ENCODE data around the gene MCOLN3.

Gene MCOLN3

DNA sequence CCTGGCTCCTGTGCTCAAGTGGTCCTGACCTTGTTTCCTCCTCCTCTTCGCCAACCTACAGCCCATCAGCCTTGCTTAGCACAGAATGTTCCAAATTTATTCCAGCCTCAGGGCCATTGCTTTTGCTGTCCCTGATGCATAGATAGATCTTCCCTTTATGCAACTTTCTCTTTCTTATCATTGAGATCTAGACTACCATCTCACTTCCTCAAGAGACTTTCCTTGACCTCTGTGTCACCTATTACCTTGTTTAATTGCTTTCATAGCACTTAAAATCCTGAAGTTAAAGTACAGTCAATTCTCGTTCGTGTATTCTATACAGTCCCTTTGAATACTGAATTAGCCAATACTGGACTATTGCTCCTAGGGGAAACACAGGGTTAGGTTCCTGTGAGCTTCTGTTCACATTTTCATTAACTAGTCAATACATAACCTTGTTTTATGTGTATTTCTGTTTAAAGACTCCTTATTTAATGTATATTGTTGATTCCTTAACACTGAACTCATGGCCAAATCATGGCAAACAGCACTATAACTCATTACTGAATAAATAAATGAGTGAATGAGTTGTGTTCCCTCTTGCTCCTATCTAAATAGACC lies 26.2 kb upstream of the MCOLN3 start:
- DNase-seq, result no peak
- Histone ChIP-seq H3K4me2 (ENCODE audit: low read depth, low read length) (no peak overlapping the region), H4K20me1 (ENCODE audit: insufficient read depth, low read length) (no peaks in the 10 kb centered on the region), H3K9me2 (replicated peaks; ENCODE audit: insufficient read depth, low read length) (no peaks in the 10 kb centered on the region), H3K36me3 (replicated peaks; ENCODE audit: insufficient read depth, low read length) (no peaks in the 10 kb centered on the region), H3K27me3 (replicated peaks; ENCODE audit: insufficient read depth, low read length) (no peaks in the 10 kb centered on the region), H2AFZ (ENCODE audit: low read length) (no peak overlapping the region), H3F3A (ENCODE audit: insufficient read depth, low read length) (no peaks in the 10 kb centered on the region), H3K4me3 (ENCODE audit: low read length) (no peak overlapping the region), H3K4me1 (ENCODE audit: low read length) (no peaks in the 10 kb centered on the region), H3K9ac (ENCODE audit: low read length) (no peak overlapping the region), H3K27ac (ENCODE audit: low read length) (no peak overlapping the region), H3K9me3 (replicated peaks; ENCODE audit: insufficient read depth, low read length) (no peaks in the 10 kb centered on the region), H3K79me2 (ENCODE audit: low read length) (no peaks in the 10 kb centered on the region)
- no peak for TF ChIP-seq EZH2 (optimal IDR thresholded peaks at IDR 0.05; ENCODE audit: low read depth, low read length)
- TF ChIP-seq EZH2phosphoT487 (IDR thresholded peaks at IDR 0.05; ENCODE audit: low read length), result no peak
- TF ChIP-seq, protein P1, sequence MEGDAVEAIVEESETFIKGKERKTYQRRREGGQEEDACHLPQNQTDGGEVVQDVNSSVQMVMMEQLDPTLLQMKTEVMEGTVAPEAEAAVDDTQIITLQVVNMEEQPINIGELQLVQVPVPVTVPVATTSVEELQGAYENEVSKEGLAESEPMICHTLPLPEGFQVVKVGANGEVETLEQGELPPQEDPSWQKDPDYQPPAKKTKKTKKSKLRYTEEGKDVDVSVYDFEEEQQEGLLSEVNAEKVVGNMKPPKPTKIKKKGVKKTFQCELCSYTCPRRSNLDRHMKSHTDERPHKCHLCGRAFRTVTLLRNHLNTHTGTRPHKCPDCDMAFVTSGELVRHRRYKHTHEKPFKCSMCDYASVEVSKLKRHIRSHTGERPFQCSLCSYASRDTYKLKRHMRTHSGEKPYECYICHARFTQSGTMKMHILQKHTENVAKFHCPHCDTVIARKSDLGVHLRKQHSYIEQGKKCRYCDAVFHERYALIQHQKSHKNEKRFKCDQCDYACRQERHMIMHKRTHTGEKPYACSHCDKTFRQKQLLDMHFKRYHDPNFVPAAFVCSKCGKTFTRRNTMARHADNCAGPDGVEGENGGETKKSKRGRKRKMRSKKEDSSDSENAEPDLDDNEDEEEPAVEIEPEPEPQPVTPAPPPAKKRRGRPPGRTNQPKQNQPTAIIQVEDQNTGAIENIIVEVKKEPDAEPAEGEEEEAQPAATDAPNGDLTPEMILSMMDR (IDR thresholded peaks at IDR 0.05; ENCODE audit: low read length), result no peak

GRCh38 chr1:85070972-85071492 lies 22.7 kb upstream of the MCOLN3 start:
- H3K27ac ChIP-seq (ENCODE audit: low read length), result no peak overlapping the region
- H2AFZ ChIP-seq (ENCODE audit: low read length), result no peak overlapping the region
- no peaks in the 10 kb centered on the region for H3K4me1 ChIP-seq (ENCODE audit: low read length)
- no peaks in the 10 kb centered on the region for H3K9me3 ChIP-seq (replicated peaks; ENCODE audit: insufficient read depth, low read length)
- no peaks in the 10 kb centered on the region for H4K20me1 ChIP-seq (ENCODE audit: insufficient read depth, low read length)
- H3K36me3 ChIP-seq (replicated peaks; ENCODE audit: insufficient read depth, low read length), result no peaks in the 10 kb centered on the region
- no peaks in the 10 kb centered on the region for H3K9me2 ChIP-seq (replicated peaks; ENCODE audit: insufficient read depth, low read length)
- TF ChIP-seq EZH2 (optimal IDR thresholded peaks at IDR 0.05; ENCODE audit: low read depth, low read length), result no peak
- no peak for TF ChIP-seq EZH2phosphoT487 (IDR thresholded peaks at IDR 0.05; ENCODE audit: low read length)
- TF ChIP-seq, protein P1 (IDR thresholded peaks at IDR 0.05; ENCODE audit: low read length), result no peak
- H3F3A ChIP-seq (ENCODE audit: insufficient read depth, low read length), result no peaks in the 10 kb centered on the region
- no peak overlapping the region for H3K9ac ChIP-seq (ENCODE audit: low read length)
- no peaks in the 10 kb centered on the region for H3K27me3 ChIP-seq (replicated peaks; ENCODE audit: insufficient read depth, low read length)
- no peak for DNase-seq
- H3K4me3 ChIP-seq (ENCODE audit: low read length), result no peak overlapping the region
- no peaks in the 10 kb centered on the region for H3K79me2 ChIP-seq (ENCODE audit: low read length)
- H3K4me2 ChIP-seq (ENCODE audit: low read depth, low read length), result no peak overlapping the region

- no peaks in the 10 kb centered on the region for H3K27me3 ChIP-seq (replicated peaks; ENCODE audit: insufficient read depth, low read length)
- H3K9me3 ChIP-seq (replicated peaks; ENCODE audit: insufficient read depth, low read length), result no peaks in the 10 kb centered on the region
- H3F3A ChIP-seq (ENCODE audit: insufficient read depth, low read length), result no peaks in the 10 kb centered on the region
- no peaks in the 10 kb centered on the region for H3K79me2 ChIP-seq (ENCODE audit: low read length)
- no peak for DNase-seq
- H3K4me3 ChIP-seq (ENCODE audit: low read length), result no peak overlapping the region
- no peak overlapping the region for H2AFZ ChIP-seq (ENCODE audit: low read length)
- H3K9me2 ChIP-seq (replicated peaks; ENCODE audit: insufficient read depth, low read length), result no peaks in the 10 kb centered on the region
- no peak overlapping the region for H3K27ac ChIP-seq (ENCODE audit: low read length)
- H3K4me2 ChIP-seq (ENCODE audit: low read depth, low read length), result no peak overlapping the region
- no peak for TF ChIP-seq EZH2phosphoT487 (IDR thresholded peaks at IDR 0.05; ENCODE audit: low read length)
- no peak for TF ChIP-seq EZH2 (optimal IDR thresholded peaks at IDR 0.05; ENCODE audit: low read depth, low read length)
- TF ChIP-seq, protein P1 (IDR thresholded peaks at IDR 0.05; ENCODE audit: low read length), result no peak
- H4K20me1 ChIP-seq (ENCODE audit: insufficient read depth, low read length), result no peaks in the 10 kb centered on the region
- no peaks in the 10 kb centered on the region for H3K36me3 ChIP-seq (replicated peaks; ENCODE audit: insufficient read depth, low read length)
- no peak overlapping the region for H3K9ac ChIP-seq (ENCODE audit: low read length)
- H3K4me1 ChIP-seq (ENCODE audit: low read length), result no peaks in the 10 kb centered on the region
Measured at GRCh38 chr1:85068846-85069245, 20.5 kb upstream of the MCOLN3 start.
